ENCODE measurements around the gene CA4. TPM values are rescaled to one million over a fixed set of nuclear protein-coding genes. Genes with fewer than 3 reads are reported as not detected.

CA4 gene
- total RNA-seq, 2 experiments from 2014 or later, result not detected

DNA sequence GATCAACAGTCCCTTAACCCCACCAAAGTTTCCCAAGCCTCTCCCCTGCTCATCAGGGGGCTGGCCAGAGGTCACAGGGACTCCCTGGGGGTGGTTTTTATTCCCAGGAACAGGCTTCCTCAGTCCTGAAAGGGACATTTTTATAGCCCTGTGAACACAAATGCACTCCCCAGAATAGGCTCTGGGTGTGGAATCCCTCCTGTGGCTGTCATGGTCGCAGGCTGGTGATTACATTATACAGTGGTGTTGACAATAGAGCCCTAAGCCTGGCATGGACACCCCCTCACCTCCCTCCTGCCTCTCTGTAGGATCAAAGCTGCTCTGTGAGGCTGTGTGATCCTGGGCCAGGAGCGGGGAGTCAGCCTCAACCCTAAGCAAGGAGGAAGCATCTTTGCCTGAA lies 1.4 kb upstream of the CA4 start:
- Mint-ChIP-seq H3K27me3 (peaks cover 79% of the 10 kb centered on the region), H3K4me1 (ENCODE audit: low read depth) (peaks cover 11% of the 10 kb centered on the region), H3K4me3 (no peak overlapping the region), H3K9me3 (no peaks in the 10 kb centered on the region), H3K36me3 (no peaks in the 10 kb centered on the region), H3K27ac (no peak overlapping the region)
- no peak for DNase-seq
- intact Hi-C loops (cut with micrococcal nuclease), result no loop called here
- POLR2A ChIA-PET, result no interaction called here
- CTCF ChIA-PET, result interaction anchor here (5.9 kb wide), 1 partner anchor 7 kb away, joined by 35 read pairs; no protein-coding TSS in a partner anchor

DNA sequence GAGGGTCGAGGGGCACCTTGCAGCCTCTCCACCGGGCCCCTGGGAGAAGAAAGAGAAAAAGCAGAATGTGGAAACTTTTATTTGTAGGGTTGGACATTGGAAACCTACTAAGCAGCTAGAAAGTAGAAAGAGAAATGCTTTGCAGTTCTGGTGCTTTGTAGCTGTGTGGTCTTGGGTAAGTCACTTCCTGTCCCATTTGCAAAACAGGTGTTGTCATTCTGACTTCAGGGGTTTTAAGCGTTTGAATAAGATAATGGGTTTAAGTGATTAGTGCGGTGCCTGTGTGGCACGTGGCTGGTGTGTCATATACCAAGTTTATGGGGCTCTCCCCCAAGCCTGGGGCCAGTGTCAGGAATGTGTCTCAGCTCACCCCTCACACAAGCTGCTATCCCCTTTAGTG lies 1.6 kb downstream of the CA4 start:
- ChIA-PET POLR2A (no interaction called here), CTCF (interaction anchor here (1.1 to 5.9 kb wide), 2 partner anchors 10 to 418 kb away, joined by 3 to 35 read pairs; no protein-coding TSS in a partner anchor)
- Mint-ChIP-seq H3K4me3 (no peak overlapping the region), H3K4me1 (ENCODE audit: low read depth) (peaks cover 7% of the 10 kb centered on the region), H3K9me3 (no peaks in the 10 kb centered on the region), H3K27ac (no peak overlapping the region), H3K36me3 (no peaks in the 10 kb centered on the region), H3K27me3 (peaks cover 62% of the 10 kb centered on the region)
- DNase-seq, result peak; percentile 47
- intact Hi-C loops (cut with micrococcal nuclease), result loop anchor here (1.0 kb wide), 1 partner anchor 15 kb away; no protein-coding TSS in a partner anchor

DNA sequence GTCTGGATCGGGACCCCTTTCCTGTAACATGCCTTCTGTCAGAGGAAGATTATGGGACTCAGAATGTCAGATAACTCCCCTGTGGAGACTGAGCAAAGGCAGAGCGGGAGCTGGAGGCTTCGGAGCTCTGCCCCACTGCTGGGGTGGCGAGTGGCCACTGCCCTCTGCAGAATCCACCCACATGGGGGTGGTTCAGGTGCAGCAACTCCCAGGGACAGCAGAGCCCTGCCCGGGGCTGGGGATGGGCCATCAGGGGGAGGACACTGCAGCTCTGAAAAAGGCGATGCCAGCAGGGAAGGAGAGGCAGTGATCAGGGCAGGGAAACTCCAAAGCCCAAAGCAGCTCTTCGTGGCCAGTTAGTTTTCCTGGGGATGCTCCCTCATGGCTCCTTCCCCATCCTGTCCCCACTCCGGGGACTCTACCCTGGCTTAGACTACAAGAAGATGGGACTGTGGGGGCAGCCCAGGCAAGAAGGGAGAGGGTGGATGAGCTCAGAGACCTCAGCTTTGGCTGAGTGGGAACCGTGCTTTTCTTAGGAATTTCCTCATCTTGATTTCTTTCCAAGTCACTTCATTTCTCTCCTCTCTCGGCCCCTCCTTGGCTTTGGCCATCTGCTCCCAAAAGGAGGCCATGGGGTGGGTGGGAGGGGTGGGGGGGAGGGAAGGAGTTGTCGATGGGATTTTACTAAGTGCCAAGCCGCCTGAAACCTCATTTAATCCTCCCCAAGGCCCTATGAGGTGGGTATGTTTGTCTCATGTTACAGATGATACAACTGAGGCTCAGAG lies 4.0 kb downstream of the CA4 start:
- Mint-ChIP-seq H3K36me3 (no peaks in the 10 kb centered on the region), H3K4me3 (no peak overlapping the region), H3K27me3 (peaks cover 50% of the 10 kb centered on the region), H3K4me1 (ENCODE audit: low read depth) (peaks cover 7% of the 10 kb centered on the region), H3K27ac (no peak overlapping the region), H3K9me3 (no peaks in the 10 kb centered on the region)
- ChIA-PET CTCF (interaction anchor here (0.5 to 5.9 kb wide), 3 partner anchors 12 to 277 kb away, joined by 3 to 35 read pairs (median 3); no protein-coding TSS in a partner anchor), POLR2A (no interaction called here)
- no peak for DNase-seq
- intact Hi-C loops (cut with micrococcal nuclease), result no loop called here

DNA sequence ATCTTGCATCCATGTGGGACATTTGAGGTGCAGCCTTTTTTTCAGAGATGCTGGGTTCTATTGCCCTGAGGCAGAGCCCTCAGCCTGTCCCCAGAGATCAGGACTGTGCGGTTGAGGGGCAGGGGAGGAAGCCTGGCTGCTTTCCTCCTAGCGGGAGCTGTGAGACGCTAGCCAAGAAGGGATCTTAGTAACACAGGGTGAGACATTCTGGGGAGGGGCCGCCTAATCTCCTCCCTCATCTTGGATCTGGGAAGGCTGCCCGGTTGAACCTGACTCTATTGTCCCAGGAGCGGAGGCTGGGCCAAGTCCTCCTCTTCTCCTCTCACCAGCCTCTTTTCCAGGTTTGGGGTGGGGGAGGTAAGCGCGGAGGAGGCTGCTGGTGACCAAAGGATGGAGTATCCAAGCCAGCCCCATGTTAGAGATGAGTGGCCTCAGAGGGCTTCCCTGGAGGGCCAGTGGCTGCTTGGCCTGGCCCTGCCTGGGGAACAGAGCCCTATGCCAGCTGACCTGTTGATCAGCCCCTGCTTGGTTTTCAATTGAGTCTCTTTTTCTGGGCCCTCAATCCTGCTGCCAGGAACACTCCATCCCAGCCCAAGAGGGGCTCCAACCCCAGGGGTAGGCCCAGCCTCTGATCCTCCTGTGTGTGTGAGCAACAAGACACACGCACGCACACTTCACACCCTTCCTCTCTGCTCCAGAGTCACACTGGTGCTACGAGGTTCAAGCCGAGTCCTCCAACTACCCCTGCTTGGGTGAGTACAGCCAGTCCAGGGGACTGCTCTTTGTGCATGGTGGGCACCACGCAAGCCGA lies 5.0 kb downstream of the CA4 start:
- Mint-ChIP-seq H3K36me3 (no peaks in the 10 kb centered on the region), H3K4me3 (no peak overlapping the region), H3K4me1 (ENCODE audit: low read depth) (peaks cover 7% of the 10 kb centered on the region), H3K27me3 (peaks cover 43% of the 10 kb centered on the region), H3K27ac (no peak overlapping the region), H3K9me3 (no peaks in the 10 kb centered on the region)
- CTCF ChIA-PET, result interaction anchor here (0.5 kb wide), 1 partner anchor 276 kb away, joined by 3 read pairs; no protein-coding TSS in a partner anchor
- DNase-seq, result no peak
- POLR2A ChIA-PET, result no interaction called here
- intact Hi-C loops (cut with micrococcal nuclease), result no loop called here

DNA sequence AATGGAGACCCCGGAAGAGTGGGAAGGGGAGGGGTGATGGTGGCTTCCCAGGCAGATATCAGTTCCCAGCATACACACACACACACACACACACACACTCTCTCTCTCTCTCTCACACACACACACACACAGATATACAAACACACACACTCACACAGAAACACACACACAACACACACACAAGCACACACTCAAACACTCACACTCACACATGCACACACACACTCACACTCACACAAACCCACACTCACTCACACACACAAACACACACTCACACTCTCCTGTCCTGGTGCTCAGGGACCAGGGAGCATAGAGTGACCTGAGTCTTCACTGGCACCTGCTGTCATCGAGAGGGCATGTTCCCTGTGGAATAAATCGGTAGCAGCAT lies 5.6 kb downstream of the CA4 start:
- intact Hi-C loops (cut with micrococcal nuclease), result no loop called here
- peaks cover 7% of the 10 kb centered on the region for H3K4me1 Mint-ChIP-seq (ENCODE audit: low read depth)
- DNase-seq, result no peak
- no peaks in the 10 kb centered on the region for H3K36me3 Mint-ChIP-seq
- ChIA-PET POLR2A (interaction anchor here (0.6 kb wide), 1 partner anchor 228 kb away, joined by 3 read pairs; no protein-coding TSS in a partner anchor), CTCF (no interaction called here)
- H3K27ac Mint-ChIP-seq, result no peak overlapping the region
- H3K4me3 Mint-ChIP-seq, result no peak overlapping the region
- no peaks in the 10 kb centered on the region for H3K9me3 Mint-ChIP-seq
- peaks cover 40% of the 10 kb centered on the region for H3K27me3 Mint-ChIP-seq

DNA sequence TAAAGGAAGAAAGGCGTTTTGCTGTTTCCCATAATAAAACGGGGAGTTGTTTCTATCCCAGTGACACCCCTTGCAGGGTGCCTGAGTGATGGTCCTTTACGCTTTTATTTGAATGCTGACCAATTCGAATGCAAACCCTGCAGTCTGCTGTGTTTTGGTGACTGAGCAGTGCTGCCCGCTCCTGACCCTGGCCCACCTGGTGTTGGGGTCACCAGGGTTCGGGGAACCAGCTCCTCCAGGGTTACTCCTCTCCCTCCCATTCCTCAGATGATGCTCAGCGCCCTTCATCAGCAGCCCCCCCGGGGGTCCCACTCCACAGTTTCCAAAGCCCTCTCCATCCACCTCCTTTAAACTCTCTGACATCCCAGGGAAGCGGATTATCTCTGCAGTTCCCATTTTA lies 6.0 kb downstream of the CA4 start:
- POLR2A ChIA-PET, result interaction anchor here (0.6 kb wide), 1 partner anchor 227 kb away, joined by 3 read pairs; no protein-coding TSS in a partner anchor
- Mint-ChIP-seq H3K27ac (no peak overlapping the region), H3K9me3 (no peaks in the 10 kb centered on the region), H3K4me3 (no peak overlapping the region), H3K36me3 (no peaks in the 10 kb centered on the region), H3K4me1 (ENCODE audit: low read depth) (peaks cover 5% of the 10 kb centered on the region), H3K27me3 (peaks cover 37% of the 10 kb centered on the region)
- intact Hi-C loops (cut with micrococcal nuclease), result no loop called here
- no peak for DNase-seq
- CTCF ChIA-PET, result no interaction called here

DNA sequence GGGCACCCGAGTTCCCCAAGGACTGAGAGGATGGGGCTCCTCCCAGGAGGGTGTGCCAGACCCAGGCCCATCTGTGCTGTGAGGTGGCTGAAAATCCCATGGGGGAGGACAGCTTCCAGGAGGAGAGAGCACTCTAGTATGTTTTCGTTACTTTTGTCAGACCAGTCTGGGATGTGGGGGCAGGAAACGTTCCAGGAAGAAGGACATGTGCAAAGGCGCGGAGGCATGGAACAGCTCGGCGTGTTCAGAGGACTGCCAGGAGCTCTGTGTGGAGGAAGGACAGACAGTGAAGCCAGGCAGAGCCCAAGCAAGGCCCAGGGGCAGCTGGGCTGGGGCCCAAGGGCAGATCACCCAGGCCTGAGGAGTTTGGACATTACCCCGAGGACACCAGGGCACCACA lies 7.0 kb downstream of the CA4 start:
- POLR2A ChIA-PET, result no interaction called here

DNA sequence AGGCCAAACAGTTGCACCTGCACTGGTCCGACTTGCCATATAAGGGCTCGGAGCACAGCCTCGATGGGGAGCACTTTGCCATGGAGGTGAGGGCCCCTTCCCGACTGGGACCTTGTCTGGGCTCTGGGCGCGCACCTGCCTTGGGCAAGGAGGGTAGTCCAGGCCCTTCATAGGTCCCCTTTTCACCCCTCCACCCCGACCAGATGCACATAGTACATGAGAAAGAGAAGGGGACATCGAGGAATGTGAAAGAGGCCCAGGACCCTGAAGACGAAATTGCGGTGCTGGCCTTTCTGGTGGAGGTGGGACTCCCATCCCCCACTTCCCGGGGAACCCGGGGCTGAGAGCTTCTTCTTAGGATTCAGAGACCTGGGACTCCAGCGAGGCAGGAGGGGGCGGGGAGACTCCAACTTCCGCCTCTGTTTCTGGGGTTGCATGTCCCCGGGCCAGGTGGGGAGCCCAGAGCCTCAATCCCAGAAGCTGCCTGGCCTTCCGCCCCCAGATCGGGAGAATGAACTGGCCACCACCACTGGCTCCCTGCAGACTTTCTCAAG lies 7.8 kb downstream of the CA4 start:
- CTCF ChIA-PET, result no interaction called here
- Mint-ChIP-seq H3K9me3 (no peaks in the 10 kb centered on the region), H3K4me3 (no peak overlapping the region), H3K36me3 (no peaks in the 10 kb centered on the region), H3K27ac (no peak overlapping the region), H3K4me1 (ENCODE audit: low read depth) (no peaks in the 10 kb centered on the region), H3K27me3 (peaks cover 21% of the 10 kb centered on the region)
- intact Hi-C loops (cut with micrococcal nuclease), result no loop called here
- POLR2A ChIA-PET, result no interaction called here
- DNase-seq, result no peak

More for the DNA sequence above, 7.0 kb downstream of the CA4 start:
- H3K36me3 Mint-ChIP-seq, result no peaks in the 10 kb centered on the region
- CTCF ChIA-PET, result no interaction called here
- H3K4me3 Mint-ChIP-seq, result no peak overlapping the region
- no peaks in the 10 kb centered on the region for H3K4me1 Mint-ChIP-seq (ENCODE audit: low read depth)
- intact Hi-C loops (cut with micrococcal nuclease), result no loop called here
- H3K27ac Mint-ChIP-seq, result no peak overlapping the region
- peaks cover 28% of the 10 kb centered on the region for H3K27me3 Mint-ChIP-seq
- DNase-seq, result no peak
- no peaks in the 10 kb centered on the region for H3K9me3 Mint-ChIP-seq

DNA sequence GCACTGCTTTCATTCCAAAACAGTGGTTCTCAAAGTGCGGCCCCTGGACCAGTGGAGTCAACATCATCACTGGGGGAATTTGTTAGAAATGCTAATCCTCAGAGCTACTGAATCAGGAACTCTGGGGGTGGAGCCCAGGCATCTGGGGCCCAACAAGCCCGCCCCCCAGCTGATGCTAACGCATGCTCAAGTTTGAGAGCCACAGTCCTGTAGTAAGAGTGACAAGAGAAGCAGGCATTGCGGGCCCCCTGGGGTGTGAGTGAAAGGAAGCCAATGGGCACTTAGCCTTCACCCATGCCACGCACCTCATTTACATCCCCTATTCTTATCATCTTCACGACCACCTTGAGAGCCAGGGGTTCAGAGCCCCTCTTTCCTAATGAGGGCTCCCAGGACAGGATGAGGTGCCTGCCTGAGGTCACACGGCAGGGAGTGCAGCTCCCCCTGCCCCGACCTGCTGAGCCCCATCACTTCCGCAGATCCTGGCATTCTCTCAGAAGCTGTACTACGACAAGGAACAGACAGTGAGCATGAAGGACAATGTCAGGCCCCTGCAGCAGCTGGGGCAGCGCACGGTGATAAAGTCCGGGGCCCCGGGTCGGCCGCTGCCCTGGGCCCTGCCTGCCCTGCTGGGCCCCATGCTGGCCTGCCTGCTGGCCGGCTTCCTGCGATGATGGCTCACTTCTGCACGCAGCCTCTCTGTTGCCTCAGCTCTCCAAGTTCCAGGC lies 9.1 kb downstream of the CA4 start:
- ChIA-PET CTCF (no interaction called here), POLR2A (no interaction called here)
- H3K27me3 Mint-ChIP-seq, result peaks cover 12% of the 10 kb centered on the region
- no peak for DNase-seq
- no peak overlapping the region for H3K27ac Mint-ChIP-seq
- no peaks in the 10 kb centered on the region for H3K4me1 Mint-ChIP-seq (ENCODE audit: low read depth)
- H3K9me3 Mint-ChIP-seq, result no peaks in the 10 kb centered on the region
- intact Hi-C loops (cut with micrococcal nuclease), result no loop called here
- no peaks in the 10 kb centered on the region for H3K36me3 Mint-ChIP-seq
- H3K4me3 Mint-ChIP-seq, result no peak overlapping the region

DNA sequence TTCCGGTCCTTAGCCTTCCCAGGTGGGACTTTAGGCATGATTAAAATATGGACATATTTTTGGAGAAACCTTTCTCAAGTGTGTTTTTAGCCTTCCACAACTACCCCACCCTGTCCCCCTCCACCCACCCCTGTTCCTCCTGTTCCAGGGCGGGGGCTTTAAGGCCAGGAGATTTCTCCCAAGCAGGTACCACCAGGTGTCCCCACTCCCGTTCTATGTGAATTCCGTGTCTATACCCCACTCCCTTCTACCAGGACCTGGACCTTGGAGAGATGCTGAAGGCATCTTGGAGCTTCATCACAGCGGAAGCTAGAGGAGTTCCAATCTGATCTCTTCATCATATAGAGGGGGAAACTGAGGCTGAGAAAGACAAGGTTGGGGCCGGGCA lies 9.7 kb downstream of the CA4 start:
- H3K4me3 Mint-ChIP-seq, result no peak overlapping the region
- ChIA-PET POLR2A (no interaction called here), CTCF (no interaction called here)
- H3K4me1 Mint-ChIP-seq (ENCODE audit: low read depth), result no peaks in the 10 kb centered on the region
- peaks cover 12% of the 10 kb centered on the region for H3K27me3 Mint-ChIP-seq
- H3K27ac Mint-ChIP-seq, result no peak overlapping the region
- H3K9me3 Mint-ChIP-seq, result no peaks in the 10 kb centered on the region
- DNase-seq, result no peak
- H3K36me3 Mint-ChIP-seq, result no peaks in the 10 kb centered on the region
- intact Hi-C loops (cut with micrococcal nuclease), result no loop called here

DNA sequence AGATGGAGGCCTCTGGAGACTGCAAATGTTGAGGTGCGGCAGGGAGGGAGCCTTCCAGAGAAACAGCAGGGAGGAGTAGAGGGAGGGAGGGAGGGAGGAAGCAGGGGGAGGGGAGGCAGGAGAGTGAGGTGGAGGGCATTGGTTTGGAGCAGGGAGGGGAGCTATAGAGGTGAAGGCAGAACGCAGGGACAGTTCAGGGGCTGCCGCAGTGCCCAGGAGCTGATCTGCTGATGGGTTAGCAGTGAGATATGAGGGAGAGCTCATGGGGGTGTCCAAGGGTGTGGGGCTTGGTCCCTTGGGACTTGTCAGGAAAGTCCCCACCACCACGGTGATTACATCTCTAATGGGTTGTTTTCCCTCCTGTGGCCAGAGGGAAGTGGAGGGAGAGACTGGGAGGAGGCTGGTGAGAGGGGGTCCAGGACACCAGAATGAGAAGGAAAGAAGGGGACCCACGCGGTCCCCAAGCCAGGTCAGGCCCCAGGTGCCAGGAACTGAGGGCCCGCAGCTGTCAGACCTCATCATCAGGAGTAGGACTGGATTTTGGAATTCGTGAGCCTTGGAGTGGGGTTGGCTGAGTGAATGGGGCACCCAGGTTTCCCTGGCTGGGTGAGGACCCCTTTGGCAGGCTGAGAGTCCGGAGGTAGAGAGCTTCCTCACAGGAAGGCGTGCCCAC lies 11.2 kb downstream of the CA4 start:
- Mint-ChIP-seq H3K4me1 (ENCODE audit: low read depth) (peaks cover 6% of the 10 kb centered on the region), H3K4me3 (no peak overlapping the region), H3K9me3 (no peaks in the 10 kb centered on the region), H3K36me3 (no peaks in the 10 kb centered on the region), H3K27ac (no peak overlapping the region), H3K27me3 (peaks cover 9% of the 10 kb centered on the region)
- CTCF ChIA-PET, result interaction anchor here (1.4 kb wide), 1 partner anchor 20 kb away, joined by 7 read pairs; no protein-coding TSS in a partner anchor
- intact Hi-C loops (cut with micrococcal nuclease), result no loop called here
- POLR2A ChIA-PET, result no interaction called here
- no peak for DNase-seq
